ENCODE data around the gene PAXX. TPM values are rescaled to one million over a fixed set of nuclear protein-coding genes. Genes with fewer than 3 reads are reported as not detected.

Gene PAXX
- total RNA-seq, 1 experiment from 2014 or later: 89.0 TPM

- Histone ChIP-seq H3K27ac (ENCODE audit: low read depth, low read length) (no peak overlapping the region), H3K27me3 (ENCODE audit: insufficient read depth, low read length) (no peaks in the 10 kb centered on the region), H3K4me1 (ENCODE audit: control insufficient read depth in 1 of 2, insufficient read depth in 2 of 2, low read length in 2 of 2) (peaks cover 43 to 63% of the 10 kb centered on the region in 2 experiments), H3K9ac (ENCODE audit: low read length) (no peak overlapping the region), H3K4me3 (replicated peaks in 1 of 2; ENCODE audit: low read depth in 1 of 2, low read length in 2 of 2) (no peak overlapping the region), H3K9me3 (ENCODE audit: control insufficient read depth in 1 of 2, insufficient read depth in 1 of 2, low read depth in 1 of 2, low read length in 2 of 2) (peaks cover 0 to 3% of the 10 kb centered on the region in 2 experiments; a peak in 1 of 4 replicates), H3K4me2 (ENCODE audit: low read length) (0 out of 2 replicates have a peak overlapping the region, but pooled peaks have one; percentile 1), H3K9me2 (ENCODE audit: insufficient read depth) (no peaks in the 10 kb centered on the region), H2AFZ (ENCODE audit: low read depth, low read length, poor library complexity, severe bottlenecking) (no peak overlapping the region), H3K36me3 (ENCODE audit: control insufficient read depth in 1 of 2, insufficient read depth in 2 of 2, low read length in 2 of 2) (no peaks in the 10 kb centered on the region), H3K79me2 (ENCODE audit: insufficient read depth, low read length) (no peaks in the 10 kb centered on the region), H4K20me1 (ENCODE audit: insufficient read depth) (no peaks in the 10 kb centered on the region)
- RAD21 ChIA-PET (ENCODE audit: low non-redundant PET in 1 of 2, low total read pairs in 2 of 2, uncharacterized antibody in 2 of 2, unreplicated experiment in 2 of 2): no interaction called here
- BruUV-seq (replicated peaks): no TSS peak
- ATAC-seq (no peak), DNase-seq (ENCODE audit: low read depth, low spot score) (no peak)
- CTCF ChIA-PET: no interaction called here
- POLR2A ChIA-PET: interaction anchor here (2.9 kb wide), 1 partner anchor 8 kb away, joined by 19 read pairs; the partner anchor contains the start of gene PAXX
- TF ChIP-seq ELF1 (IDR thresholded peaks at IDR 0.05; ENCODE audit: borderline replicate concordance, low read depth): no peak
- TF ChIP-seq SIN3A (IDR thresholded peaks at IDR 0.05; ENCODE audit: low read depth): no peak
- no peak for TF ChIP-seq ZNF274 (IDR thresholded peaks at IDR 0.05; ENCODE audit: low read depth, low read length)
- TF ChIP-seq FOSL1 (IDR thresholded peaks at IDR 0.05; ENCODE audit: low read depth): no peak
- TF ChIP-seq RAD21 (IDR thresholded peaks at IDR 0.05; ENCODE audit: low read depth): no peak
- TF ChIP-seq TCF7L2 (IDR thresholded peaks at IDR 0.05; ENCODE audit: borderline replicate concordance, extremely low read depth, insufficient read depth, insufficient read length): no peak
- TF ChIP-seq, protein P1, sequence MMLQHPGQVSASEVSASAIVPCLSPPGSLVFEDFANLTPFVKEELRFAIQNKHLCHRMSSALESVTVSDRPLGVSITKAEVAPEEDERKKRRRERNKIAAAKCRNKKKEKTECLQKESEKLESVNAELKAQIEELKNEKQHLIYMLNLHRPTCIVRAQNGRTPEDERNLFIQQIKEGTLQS (IDR thresholded peaks at IDR 0.05): no peak
- TF ChIP-seq ZFX (IDR thresholded peaks at IDR 0.05): no peak
- TF ChIP-seq, protein P2, sequence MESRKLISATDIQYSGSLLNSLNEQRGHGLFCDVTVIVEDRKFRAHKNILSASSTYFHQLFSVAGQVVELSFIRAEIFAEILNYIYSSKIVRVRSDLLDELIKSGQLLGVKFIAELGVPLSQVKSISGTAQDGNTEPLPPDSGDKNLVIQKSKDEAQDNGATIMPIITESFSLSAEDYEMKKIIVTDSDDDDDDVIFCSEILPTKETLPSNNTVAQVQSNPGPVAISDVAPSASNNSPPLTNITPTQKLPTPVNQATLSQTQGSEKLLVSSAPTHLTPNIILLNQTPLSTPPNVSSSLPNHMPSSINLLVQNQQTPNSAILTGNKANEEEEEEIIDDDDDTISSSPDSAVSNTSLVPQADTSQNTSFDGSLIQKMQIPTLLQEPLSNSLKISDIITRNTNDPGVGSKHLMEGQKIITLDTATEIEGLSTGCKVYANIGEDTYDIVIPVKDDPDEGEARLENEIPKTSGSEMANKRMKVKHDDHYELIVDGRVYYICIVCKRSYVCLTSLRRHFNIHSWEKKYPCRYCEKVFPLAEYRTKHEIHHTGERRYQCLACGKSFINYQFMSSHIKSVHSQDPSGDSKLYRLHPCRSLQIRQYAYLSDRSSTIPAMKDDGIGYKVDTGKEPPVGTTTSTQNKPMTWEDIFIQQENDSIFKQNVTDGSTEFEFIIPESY (IDR thresholded peaks at IDR 0.05; ENCODE audit: extremely low read depth, insufficient replicate concordance, low read length): no peak
- no peak for TF ChIP-seq EGR1 (IDR thresholded peaks at IDR 0.05; ENCODE audit: low read depth)
- no peak for TF ChIP-seq POLR2AphosphoS5 (IDR thresholded peaks at IDR 0.05; ENCODE audit: low read depth, low read length)
- TF ChIP-seq JUND (IDR thresholded peaks at IDR 0.05): no peak
- no peak for TF ChIP-seq POLR2A (IDR thresholded peaks at IDR 0.05; ENCODE audit: borderline replicate concordance, extremely low read depth, insufficient read depth, insufficient read length)
- TF ChIP-seq, protein P3, sequence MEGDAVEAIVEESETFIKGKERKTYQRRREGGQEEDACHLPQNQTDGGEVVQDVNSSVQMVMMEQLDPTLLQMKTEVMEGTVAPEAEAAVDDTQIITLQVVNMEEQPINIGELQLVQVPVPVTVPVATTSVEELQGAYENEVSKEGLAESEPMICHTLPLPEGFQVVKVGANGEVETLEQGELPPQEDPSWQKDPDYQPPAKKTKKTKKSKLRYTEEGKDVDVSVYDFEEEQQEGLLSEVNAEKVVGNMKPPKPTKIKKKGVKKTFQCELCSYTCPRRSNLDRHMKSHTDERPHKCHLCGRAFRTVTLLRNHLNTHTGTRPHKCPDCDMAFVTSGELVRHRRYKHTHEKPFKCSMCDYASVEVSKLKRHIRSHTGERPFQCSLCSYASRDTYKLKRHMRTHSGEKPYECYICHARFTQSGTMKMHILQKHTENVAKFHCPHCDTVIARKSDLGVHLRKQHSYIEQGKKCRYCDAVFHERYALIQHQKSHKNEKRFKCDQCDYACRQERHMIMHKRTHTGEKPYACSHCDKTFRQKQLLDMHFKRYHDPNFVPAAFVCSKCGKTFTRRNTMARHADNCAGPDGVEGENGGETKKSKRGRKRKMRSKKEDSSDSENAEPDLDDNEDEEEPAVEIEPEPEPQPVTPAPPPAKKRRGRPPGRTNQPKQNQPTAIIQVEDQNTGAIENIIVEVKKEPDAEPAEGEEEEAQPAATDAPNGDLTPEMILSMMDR (IDR thresholded peaks at IDR 0.05 in 2 of 3, conservative IDR thresholded peaks at IDR 0.05 in 1 of 3; ENCODE audit: borderline replicate concordance in 1 of 3, insufficient read depth in 1 of 3, low read depth in 2 of 3, low read length in 2 of 3): no peak
- TF ChIP-seq EZH2phosphoT487 (IDR thresholded peaks at IDR 0.05; ENCODE audit: borderline replicate concordance): no peak
- TF ChIP-seq SP1 (IDR thresholded peaks at IDR 0.05; ENCODE audit: low read depth): no peak
- TF ChIP-seq SRF (IDR thresholded peaks at IDR 0.05; ENCODE audit: low read depth): no peak
- intact Hi-C loops (cut with micrococcal nuclease): no loop called here
These were observed 8.1 kb downstream of the PAXX start for GRCh38 chr9:137000177-137000930.

Data from HCT116 (cell line).